GM12878 (cell line): ENCODE data around the gene SLC4A5. TPM values are rescaled to one million over a fixed set of nuclear protein-coding genes. Genes with fewer than 3 reads are reported as not detected.

Source experiments
- ATAC-seq: fragments of 200-7000 bp; cut with Tn5 transposase; 3 replicates; pipeline ENCODE4 v1.9.1; 2020; ENCODE audit warnings: mild to moderate bottlenecking, moderate library complexity
- BruUV-seq: library from RNA; stranded (reverse); fragments of 400-500 nt; replicated peaks from 2 replicates; lab custom pipeline; 2021; lab: Mats Ljungman, UMichigan
- CTCF ChIA-PET: fragments of 300-600 bp; sonication (Branson Sonifier 250); formaldehyde crosslinking; extraction: SDS; loops from one replicate; lab custom pipeline; 2021; ENCODE audit warnings: inconsistent platforms; lab: Yijun Ruan, JAX
- POLR2A ChIA-PET: fragments of 350-600 bp; formaldehyde crosslinking; extraction: SDS; loops from one replicate; lab custom pipeline; 2021; ENCODE audit warnings: inconsistent platforms; lab: Charles Lee
- RAD21 ChIA-PET: fragments of 300-600 bp; sonication (Branson Sonifier 250); formaldehyde crosslinking; loops from one replicate; lab custom pipeline; 2023; ENCODE audit warnings: antibody characterized with exemption; ENCODE audit not compliant: unreplicated experiment; lab: Charles Lee
- SMC1A ChIA-PET: fragments of 300-600 bp; sonication (Branson Sonifier 250); formaldehyde crosslinking; loops from one replicate; lab custom pipeline; 2023; ENCODE audit not compliant: unreplicated experiment, uncharacterized antibody; lab: Charles Lee
- DNase-seq: peaks from one replicate; pipeline ENCODE4 v3.0.0-alpha.2; 2011; ENCODE audit warnings: low read depth, low spot score
- FAIRE-seq: peaks from 3 replicates; lab custom pipeline; 2011; peaks lifted over from hg19 to GRCh38; lab: Jason Lieb, UNC
- H2AFZ ChIP-seq: 2 replicates; pipeline ENCODE4 v1.6.0; 2011; ENCODE audit warnings: low read depth, low read length, control low read depth; ENCODE audit not compliant: control insufficient read depth
- H3K27ac ChIP-seq: 2 replicates; pipeline ENCODE4 v1.5.1; 2011; ENCODE audit warnings: control low read depth; ENCODE audit not compliant: control insufficient read depth, insufficient read depth
- H3K27me3 ChIP-seq, 2 experiments: replicated peaks in 1 of 2; 2 replicates each; pipeline versions ENCODE4 v1.6.0 to v1.6.1; 2011; ENCODE audit warnings: low read length in 1 of 2; ENCODE audit not compliant: control insufficient read depth in 2 of 2, insufficient read depth in 2 of 2
- H3K36me3 ChIP-seq, 2 experiments: 2 replicates each; pipeline ENCODE4 v1.5.1; 2011; ENCODE audit warnings: low read length in 1 of 2; ENCODE audit not compliant: control insufficient read depth in 2 of 2, insufficient read depth in 2 of 2
- H3K4me1 ChIP-seq: 2 replicates; pipeline ENCODE4 v1.6.1; 2011; ENCODE audit warnings: mild to moderate bottlenecking, low read length, moderate library complexity, mixed read lengths; ENCODE audit not compliant: control insufficient read depth, insufficient read depth
- H3K4me2 ChIP-seq: 2 replicates; pipeline ENCODE4 v1.6.0; 2011; ENCODE audit warnings: control low read depth; ENCODE audit not compliant: control insufficient read depth, insufficient read depth
- H3K4me3 ChIP-seq: fragments of 200-600 bp; sonication (generic); 2 replicates; pipeline ENCODE4 v1.5.1; 2016
- H3K79me2 ChIP-seq: 2 replicates; pipeline ENCODE4 v1.6.0; 2011; ENCODE audit warnings: low read length; ENCODE audit not compliant: control insufficient read depth, insufficient read depth
- H3K9ac ChIP-seq: 2 replicates; pipeline ENCODE4 v1.8.0; 2011; ENCODE audit warnings: low read length, control low read depth, mixed read lengths; ENCODE audit not compliant: control insufficient read depth, insufficient read depth
- H3K9me3 ChIP-seq: replicated peaks from 3 replicates; pipeline ENCODE4 v1.5.1; 2011; ENCODE audit warnings: mild to moderate bottlenecking, low read length; ENCODE audit not compliant: control insufficient read depth, insufficient read depth
- H4K20me1 ChIP-seq: 2 replicates; pipeline ENCODE4 v1.6.0; 2011; ENCODE audit not compliant: control insufficient read depth, insufficient read depth
- CHD2 ChIP-seq: IDR thresholded peaks from 2 replicates; pipeline ENCODE4 v1.6.1; 2011; ENCODE audit warnings: low read depth, low read length, improper control_type of control experiment, borderline replicate concordance
- EP300 ChIP-seq, 2 experiments: fragments of 150-350 bp in 1 of 2; IDR thresholded peaks; 2 replicates each; pipeline ENCODE4 v1.6.1; 2011 to 2012; ENCODE audit warnings: low read depth in 2 of 2, low read length in 2 of 2, borderline replicate concordance in 1 of 2, improper control_type of control experiment in 1 of 2, inconsistent platforms in 1 of 2; ENCODE audit not compliant: control insufficient read depth in 1 of 2
- FOXM1 ChIP-seq: IDR thresholded peaks from 2 replicates; pipeline ENCODE4 v1.6.1; 2012; ENCODE audit warnings: low read depth, mild to moderate bottlenecking, inconsistent platforms, low read length, moderate library complexity
- GATAD2B ChIP-seq: fragments of 450-650 bp; conservative IDR thresholded peaks from 2 replicates; pipeline ENCODE4 v1.6.1; 2017; ENCODE audit warnings: low read depth, mild to moderate bottlenecking, moderate library complexity
- POLR2AphosphoS5 ChIP-seq: IDR thresholded peaks from 2 replicates; pipeline ENCODE4 v1.6.1; 2011; ENCODE audit warnings: mild to moderate bottlenecking, low read length, inconsistent platforms
- TCF3 ChIP-seq: IDR thresholded peaks from 2 replicates; pipeline ENCODE4 v1.6.1; 2012; ENCODE audit warnings: low read depth, mild to moderate bottlenecking, low read length, borderline replicate concordance; ENCODE audit not compliant: insufficient read depth
- WGBS: methylation state at CpG from one replicate; pipeline ENCODE4 v1.1.6; 2016; ENCODE audit warnings: low lambda C conversion rate; ENCODE audit not compliant: insufficient replicate concordance, insufficient coverage; ENCODE audit errors: missing lambda C conversion rate; 5-methylcytosine and 5-hydroxymethylcytosine counted together
- in situ Hi-C: fragments of 300-500 bp; cut with MboI; formaldehyde crosslinking; loops from 9 replicates; pipeline ENCODE4 v1.14.3; 2018; ENCODE audit warnings: mixed read lengths
- intact Hi-C: fragments of 100-400 bp; cut with micrococcal nuclease; formaldehyde crosslinking; loops from one replicate; pipeline ENCODE4 v1.14.2; 2022; ENCODE audit not compliant: unreplicated experiment
- polyA plus RNA-seq, 11 experiments: library from polyadenylated mRNA; depleted of rRNA in 4 of 11; unstranded in 6 of 11; stranded (reverse) in 5 of 11; fragments of >200 nt; fragmentation: Nextera tagmentation in 4 of 11; fragmentation: Illumina TruSeq in 1 of 11; extraction: Ambion mirVana in 4 of 11; extraction: Trizol in 1 of 11; gene quantifications; 1 replicate in 1 of 11; 2 replicates in 10 of 11; pipeline versions ENCODE4 v1.2.1 to v1.2.3, GENCODE V29; 2011 to 2016; ENCODE audit warnings: inconsistent platforms in 2 of 11, missing spikeins in 2 of 11, low read depth in 1 of 11
- total RNA-seq, 4 experiments: library from RNA; depleted of rRNA in 3 of 4; stranded (reverse); fragments of >200 nt in 3 of 4; fragmentation: Illumina TruSeq in 1 of 4; extraction: Trizol in 1 of 4; gene quantifications; 2 replicates each; pipeline versions ENCODE4 v1.2.1 to v1.2.3, GENCODE V29; 2013 to 2021
- TF ChIP-seq, protein P1 (sequence below): IDR thresholded peaks from 2 replicates; pipeline ENCODE4 v1.6.1; 2012; ENCODE audit warnings: improper control_type of control experiment, low read depth, low read length; ENCODE audit not compliant: insufficient replicate concordance
- TF ChIP-seq, protein P2 (sequence below): fragments of 450-650 bp; conservative IDR thresholded peaks from 2 replicates; pipeline ENCODE4 v1.6.1; 2017; ENCODE audit warnings: mild to moderate bottlenecking, moderate library complexity
- TF ChIP-seq, protein P3 (sequence below): IDR thresholded peaks from 2 replicates; pipeline ENCODE4 v1.6.1; 2011; ENCODE audit warnings: borderline replicate concordance, low read depth, mild to moderate bottlenecking, moderate library complexity, mixed read lengths, low read length; ENCODE audit not compliant: insufficient read depth; ENCODE audit errors: extremely low read length
- TF ChIP-seq, protein P4 (sequence below): IDR thresholded peaks from 2 replicates; pipeline ENCODE4 v1.6.1; 2012; ENCODE audit warnings: low read length, inconsistent platforms
- TF ChIP-seq, protein P5 (sequence below): IDR thresholded peaks from 2 replicates; pipeline ENCODE4 v1.6.1; 2012; ENCODE audit warnings: low read depth, low read length, improper control_type of control experiment

SLC4A5 gene
- total and polyA plus RNA-seq, 10 of the 15 experiments (the other 5 are each of a cell fraction or from before 2014, with no cell fraction given) = 0.15 to 4.7 (median 1.6) TPM

DNA sequence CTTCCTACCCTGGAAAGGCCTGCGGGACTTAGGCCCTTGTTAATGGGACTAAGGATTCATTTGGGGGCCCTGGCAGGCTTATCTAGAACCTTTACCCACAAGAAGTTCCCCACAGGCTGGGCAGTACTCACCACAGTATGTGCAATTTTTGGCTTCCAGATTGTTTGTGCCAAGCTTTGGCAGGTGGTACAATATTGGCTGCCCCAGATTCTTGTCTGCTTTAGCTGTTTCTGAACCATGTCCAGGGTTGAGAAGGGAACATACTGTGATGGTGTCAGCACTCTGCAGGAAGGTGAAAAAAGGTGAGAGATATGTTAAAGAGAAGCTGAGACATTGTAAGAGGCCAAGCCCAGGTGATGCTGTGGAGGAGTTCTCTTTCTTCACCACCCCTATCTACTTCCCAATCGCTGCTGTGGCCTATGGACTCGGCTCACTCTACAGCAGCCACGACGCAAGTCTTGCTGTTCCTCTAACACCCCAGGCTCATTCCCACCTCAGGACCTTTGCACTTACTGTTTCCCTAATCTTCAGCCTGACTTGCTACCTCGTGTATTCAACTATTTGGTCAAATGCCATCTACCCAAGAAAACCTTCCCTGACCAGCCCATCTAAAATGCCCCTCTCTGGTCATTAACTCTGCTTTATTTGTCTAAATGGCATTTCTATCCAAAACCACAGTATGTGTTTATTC lies 9.2 kb downstream of the SLC4A5 start:
- Histone ChIP-seq H3K4me2 (no peak overlapping the region), H3K9ac (no peak overlapping the region), H3K36me3 (no peaks in the 10 kb centered on the region), H2AFZ (no peak overlapping the region), H3K79me2 (no peaks in the 10 kb centered on the region), H3K9me3 (no peaks in the 10 kb centered on the region), H3K4me1 (no peaks in the 10 kb centered on the region), H3K27me3 (no peaks in the 10 kb centered on the region), H3K4me3 (no peak overlapping the region), H4K20me1 (no peaks in the 10 kb centered on the region), H3K27ac (no peak overlapping the region)
- ChIA-PET RAD21 (interaction anchor here (0.5 to 2.8 kb wide), 21 partner anchors 10 to 511 kb away, joined by 3 to 47 read pairs (median 5); no protein-coding TSS in a partner anchor), SMC1A (interaction anchor here (0.6 to 4.7 kb wide), 26 partner anchors 7 to 512 kb away, joined by 3 to 54 read pairs (median 6); partner anchors contain the start of genes INO80B and WBP1), POLR2A (interaction anchor here (0.6 to 1.2 kb wide), 2 partner anchors 56 to 134 kb away, joined by 3 read pairs; no protein-coding TSS in a partner anchor), CTCF (interaction anchor here (0.6 to 5.5 kb wide), 56 partner anchors 9 to 654 kb away, joined by 3 to 166 read pairs (median 6); partner anchors contain the start of genes BOLA3, MTHFD2, SLC4A5 and STAMBP)
- in situ Hi-C loops = no loop called here
- DNase-seq = no peak
- no peak for FAIRE-seq
- intact Hi-C loops = loop anchor here (10.0 kb wide), 3 partner anchors 189 to 509 kb away; partner anchors contain the start of genes BOLA3 and STAMBP
- BruUV-seq = no TSS peak
- WGBS = 76% methylated on average over 6 of the region's 6 CpGs
- ATAC-seq = no peak
- TF ChIP-seq, protein P1, sequence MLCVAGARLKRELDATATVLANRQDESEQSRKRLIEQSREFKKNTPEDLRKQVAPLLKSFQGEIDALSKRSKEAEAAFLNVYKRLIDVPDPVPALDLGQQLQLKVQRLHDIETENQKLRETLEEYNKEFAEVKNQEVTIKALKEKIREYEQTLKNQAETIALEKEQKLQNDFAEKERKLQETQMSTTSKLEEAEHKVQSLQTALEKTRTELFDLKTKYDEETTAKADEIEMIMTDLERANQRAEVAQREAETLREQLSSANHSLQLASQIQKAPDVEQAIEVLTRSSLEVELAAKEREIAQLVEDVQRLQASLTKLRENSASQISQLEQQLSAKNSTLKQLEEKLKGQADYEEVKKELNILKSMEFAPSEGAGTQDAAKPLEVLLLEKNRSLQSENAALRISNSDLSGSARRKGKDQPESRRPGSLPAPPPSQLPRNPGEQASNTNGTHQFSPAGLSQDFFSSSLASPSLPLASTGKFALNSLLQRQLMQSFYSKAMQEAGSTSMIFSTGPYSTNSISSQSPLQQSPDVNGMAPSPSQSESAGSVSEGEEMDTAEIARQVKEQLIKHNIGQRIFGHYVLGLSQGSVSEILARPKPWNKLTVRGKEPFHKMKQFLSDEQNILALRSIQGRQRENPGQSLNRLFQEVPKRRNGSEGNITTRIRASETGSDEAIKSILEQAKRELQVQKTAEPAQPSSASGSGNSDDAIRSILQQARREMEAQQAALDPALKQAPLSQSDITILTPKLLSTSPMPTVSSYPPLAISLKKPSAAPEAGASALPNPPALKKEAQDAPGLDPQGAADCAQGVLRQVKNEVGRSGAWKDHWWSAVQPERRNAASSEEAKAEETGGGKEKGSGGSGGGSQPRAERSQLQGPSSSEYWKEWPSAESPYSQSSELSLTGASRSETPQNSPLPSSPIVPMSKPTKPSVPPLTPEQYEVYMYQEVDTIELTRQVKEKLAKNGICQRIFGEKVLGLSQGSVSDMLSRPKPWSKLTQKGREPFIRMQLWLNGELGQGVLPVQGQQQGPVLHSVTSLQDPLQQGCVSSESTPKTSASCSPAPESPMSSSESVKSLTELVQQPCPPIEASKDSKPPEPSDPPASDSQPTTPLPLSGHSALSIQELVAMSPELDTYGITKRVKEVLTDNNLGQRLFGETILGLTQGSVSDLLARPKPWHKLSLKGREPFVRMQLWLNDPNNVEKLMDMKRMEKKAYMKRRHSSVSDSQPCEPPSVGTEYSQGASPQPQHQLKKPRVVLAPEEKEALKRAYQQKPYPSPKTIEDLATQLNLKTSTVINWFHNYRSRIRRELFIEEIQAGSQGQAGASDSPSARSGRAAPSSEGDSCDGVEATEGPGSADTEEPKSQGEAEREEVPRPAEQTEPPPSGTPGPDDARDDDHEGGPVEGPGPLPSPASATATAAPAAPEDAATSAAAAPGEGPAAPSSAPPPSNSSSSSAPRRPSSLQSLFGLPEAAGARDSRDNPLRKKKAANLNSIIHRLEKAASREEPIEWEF = no peak
- TF ChIP-seq TCF3 (no peak), FOXM1 (no peak), POLR2AphosphoS5 (no peak), CHD2 (no peak), EP300 (IDR thresholded peaks at IDR 0.05; ENCODE audit: borderline replicate concordance in 1 of 2, control insufficient read depth in 1 of 2, low read depth in 2 of 2, low read length in 2 of 2) (no peak), GATAD2B (no peak)
- TF ChIP-seq, protein P2, sequence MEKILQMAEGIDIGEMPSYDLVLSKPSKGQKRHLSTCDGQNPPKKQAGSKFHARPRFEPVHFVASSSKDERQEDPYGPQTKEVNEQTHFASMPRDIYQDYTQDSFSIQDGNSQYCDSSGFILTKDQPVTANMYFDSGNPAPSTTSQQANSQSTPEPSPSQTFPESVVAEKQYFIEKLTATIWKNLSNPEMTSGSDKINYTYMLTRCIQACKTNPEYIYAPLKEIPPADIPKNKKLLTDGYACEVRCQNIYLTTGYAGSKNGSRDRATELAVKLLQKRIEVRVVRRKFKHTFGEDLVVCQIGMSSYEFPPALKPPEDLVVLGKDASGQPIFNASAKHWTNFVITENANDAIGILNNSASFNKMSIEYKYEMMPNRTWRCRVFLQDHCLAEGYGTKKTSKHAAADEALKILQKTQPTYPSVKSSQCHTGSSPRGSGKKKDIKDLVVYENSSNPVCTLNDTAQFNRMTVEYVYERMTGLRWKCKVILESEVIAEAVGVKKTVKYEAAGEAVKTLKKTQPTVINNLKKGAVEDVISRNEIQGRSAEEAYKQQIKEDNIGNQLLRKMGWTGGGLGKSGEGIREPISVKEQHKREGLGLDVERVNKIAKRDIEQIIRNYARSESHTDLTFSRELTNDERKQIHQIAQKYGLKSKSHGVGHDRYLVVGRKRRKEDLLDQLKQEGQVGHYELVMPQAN = no peak
- TF ChIP-seq, protein P3, sequence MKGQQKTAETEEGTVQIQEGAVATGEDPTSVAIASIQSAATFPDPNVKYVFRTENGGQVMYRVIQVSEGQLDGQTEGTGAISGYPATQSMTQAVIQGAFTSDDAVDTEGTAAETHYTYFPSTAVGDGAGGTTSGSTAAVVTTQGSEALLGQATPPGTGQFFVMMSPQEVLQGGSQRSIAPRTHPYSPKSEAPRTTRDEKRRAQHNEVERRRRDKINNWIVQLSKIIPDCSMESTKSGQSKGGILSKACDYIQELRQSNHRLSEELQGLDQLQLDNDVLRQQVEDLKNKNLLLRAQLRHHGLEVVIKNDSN = no peak
- TF ChIP-seq, protein P4, sequence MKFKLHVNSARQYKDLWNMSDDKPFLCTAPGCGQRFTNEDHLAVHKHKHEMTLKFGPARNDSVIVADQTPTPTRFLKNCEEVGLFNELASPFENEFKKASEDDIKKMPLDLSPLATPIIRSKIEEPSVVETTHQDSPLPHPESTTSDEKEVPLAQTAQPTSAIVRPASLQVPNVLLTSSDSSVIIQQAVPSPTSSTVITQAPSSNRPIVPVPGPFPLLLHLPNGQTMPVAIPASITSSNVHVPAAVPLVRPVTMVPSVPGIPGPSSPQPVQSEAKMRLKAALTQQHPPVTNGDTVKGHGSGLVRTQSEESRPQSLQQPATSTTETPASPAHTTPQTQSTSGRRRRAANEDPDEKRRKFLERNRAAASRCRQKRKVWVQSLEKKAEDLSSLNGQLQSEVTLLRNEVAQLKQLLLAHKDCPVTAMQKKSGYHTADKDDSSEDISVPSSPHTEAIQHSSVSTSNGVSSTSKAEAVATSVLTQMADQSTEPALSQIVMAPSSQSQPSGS = no peak
- TF ChIP-seq, protein P5, sequence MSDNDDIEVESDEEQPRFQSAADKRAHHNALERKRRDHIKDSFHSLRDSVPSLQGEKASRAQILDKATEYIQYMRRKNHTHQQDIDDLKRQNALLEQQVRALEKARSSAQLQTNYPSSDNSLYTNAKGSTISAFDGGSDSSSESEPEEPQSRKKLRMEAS = no peak
